NCI-H510A (cell line): ENCODE results near the gene SYDE2.
"Not testable (repeated sequence)": the region's sequence is repeated elsewhere in the genome, so short reads cannot be mapped to it uniquely, and the experiment has no call there.

Experiments
- DNase-seq: peaks from one replicate; lab custom pipeline; 2025; lab: John Stamatoyannopoulos, UW

The SYDE2 gene, protein sequence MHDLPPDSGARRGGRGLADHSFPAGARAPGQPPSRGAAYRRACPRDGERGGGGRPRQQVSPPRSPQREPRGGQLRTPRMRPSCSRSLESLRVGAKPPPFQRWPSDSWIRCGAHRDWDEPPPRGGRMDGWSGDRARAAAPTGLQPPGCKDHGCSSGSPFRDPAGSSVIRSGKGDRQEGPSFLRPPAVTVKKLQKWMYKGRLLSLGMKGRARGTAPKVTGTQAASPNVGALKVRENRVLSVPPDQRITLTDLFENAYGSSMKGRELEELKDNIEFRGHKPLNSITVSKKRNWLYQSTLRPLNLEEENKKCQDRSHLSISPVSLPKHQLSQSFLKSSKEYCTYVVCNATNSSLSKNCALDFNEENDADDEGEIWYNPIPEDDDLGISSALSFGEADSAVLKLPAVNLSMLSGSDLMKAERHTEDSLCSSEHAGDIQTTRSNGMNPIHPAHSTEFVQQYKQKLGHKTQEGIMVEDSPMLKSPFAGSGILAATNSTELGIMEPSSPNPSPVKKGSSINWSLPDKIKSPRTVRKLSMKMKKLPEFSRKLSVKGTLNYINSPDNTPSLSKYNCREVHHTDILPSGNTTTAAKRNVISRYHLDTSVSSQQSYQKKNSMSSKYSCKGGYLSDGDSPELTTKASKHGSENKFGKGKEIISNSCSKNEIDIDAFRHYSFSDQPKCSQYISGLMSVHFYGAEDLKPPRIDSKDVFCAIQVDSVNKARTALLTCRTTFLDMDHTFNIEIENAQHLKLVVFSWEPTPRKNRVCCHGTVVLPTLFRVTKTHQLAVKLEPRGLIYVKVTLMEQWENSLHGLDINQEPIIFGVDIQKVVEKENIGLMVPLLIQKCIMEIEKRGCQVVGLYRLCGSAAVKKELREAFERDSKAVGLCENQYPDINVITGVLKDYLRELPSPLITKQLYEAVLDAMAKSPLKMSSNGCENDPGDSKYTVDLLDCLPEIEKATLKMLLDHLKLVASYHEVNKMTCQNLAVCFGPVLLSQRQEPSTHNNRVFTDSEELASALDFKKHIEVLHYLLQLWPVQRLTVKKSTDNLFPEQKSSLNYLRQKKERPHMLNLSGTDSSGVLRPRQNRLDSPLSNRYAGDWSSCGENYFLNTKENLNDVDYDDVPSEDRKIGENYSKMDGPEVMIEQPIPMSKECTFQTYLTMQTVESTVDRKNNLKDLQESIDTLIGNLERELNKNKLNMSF

DNA sequence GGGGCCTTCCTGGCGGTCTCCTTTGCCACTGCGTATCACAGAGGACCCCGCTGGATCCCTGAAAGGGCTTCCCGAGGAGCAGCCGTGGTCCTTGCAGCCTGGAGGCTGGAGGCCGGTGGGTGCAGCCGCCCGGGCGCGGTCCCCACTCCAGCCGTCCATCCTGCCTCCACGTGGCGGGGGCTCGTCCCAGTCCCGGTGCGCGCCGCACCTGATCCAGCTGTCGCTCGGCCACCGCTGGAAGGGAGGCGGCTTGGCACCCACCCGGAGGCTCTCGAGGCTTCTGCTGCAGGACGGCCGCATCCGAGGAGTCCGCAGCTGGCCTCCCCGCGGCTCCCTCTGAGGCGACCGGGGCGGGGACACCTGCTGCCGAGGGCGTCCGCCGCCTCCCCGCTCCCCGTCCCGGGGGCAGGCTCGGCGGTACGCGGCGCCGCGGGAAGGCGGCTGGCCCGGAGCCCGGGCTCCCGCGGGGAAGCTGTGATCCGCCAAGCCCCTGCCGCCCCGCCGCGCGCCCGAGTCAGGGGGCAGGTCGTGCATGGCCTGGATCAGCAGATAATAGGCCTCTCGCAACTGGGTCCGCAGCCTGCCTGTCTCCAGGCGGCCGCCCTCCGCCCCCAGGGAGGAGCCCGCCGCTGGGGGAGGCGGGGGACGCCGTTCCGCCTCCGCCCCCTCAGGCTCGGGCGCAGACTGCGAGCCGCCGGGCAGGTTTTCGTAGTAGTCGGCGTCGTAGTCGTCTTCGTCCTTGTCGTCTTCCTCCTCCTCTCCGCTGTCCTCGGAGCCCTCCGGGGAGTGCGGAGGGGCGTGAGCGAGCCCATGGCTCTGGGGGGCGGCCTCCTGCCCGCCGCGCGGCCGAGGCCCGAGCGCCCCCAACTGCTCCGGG, at the start of gene SYDE2:
SYDE2 (minus strand) TSS at position 554 of the 877 bp plus-strand sequence; CDS start at position 534, 20 bp downstream.
- DNase-seq = peak; percentile 91

DNA sequence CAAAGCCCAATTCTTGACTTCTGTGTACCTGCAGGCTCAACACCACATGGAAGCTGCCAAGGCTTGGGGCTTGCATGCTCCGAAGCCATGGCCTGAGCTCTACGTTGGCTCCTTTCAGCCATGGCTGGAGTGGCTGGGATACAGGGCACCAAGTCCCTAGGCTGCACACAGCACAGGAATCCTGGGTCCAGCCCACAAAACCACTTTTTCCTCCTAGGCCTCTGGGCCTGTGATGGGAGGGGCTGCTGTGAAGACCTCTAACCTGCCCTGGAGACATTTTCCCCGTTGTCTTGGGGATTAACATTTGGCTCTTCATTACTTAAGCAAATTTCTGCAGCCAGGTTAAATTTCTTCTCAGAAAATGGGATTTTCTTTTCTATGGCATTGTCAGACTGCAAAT, 48.2 kb upstream of the SYDE2 start:
- DNase-seq = not testable (repeated sequence)

DNA sequence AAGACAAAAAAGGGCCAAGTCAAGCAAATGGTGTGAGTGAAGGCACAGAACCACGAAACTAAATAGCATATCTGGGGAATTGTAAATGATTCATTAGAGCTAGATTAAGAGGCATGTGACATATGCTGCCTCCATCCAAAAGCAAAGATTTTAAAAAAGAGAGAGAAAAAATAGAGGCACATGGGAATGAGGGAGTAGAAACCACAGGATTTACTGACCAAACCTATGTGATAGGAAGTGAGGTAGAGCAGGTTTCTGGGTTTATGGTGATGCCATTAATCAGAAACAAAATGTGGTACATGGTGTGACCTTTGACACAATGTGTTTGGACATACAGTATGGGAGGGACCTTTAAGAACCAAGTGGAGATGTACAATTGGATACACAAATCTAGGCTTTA, 45.1 kb upstream of the SYDE2 start:
- DNase-seq = no peak

DNA sequence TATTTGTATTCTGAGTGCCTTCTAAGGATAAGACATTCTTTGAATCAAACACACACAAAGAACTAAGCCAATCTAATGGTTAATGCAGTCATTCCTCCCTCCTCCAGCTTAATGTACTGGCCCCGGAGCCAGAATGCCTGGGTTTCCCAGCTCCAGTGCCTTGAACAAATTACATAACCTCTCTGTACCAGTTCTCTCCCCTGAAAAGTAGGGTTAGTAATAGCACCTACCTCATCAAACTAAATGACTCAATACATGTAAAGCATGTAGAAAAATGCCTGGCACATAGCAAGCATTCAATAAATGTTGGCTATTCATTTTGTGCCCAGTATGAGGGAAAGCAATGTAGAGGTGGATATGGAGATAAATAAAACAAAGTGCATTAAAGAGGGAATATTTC, 44.6 kb upstream of the SYDE2 start:
- DNase-seq = no peak

DNA sequence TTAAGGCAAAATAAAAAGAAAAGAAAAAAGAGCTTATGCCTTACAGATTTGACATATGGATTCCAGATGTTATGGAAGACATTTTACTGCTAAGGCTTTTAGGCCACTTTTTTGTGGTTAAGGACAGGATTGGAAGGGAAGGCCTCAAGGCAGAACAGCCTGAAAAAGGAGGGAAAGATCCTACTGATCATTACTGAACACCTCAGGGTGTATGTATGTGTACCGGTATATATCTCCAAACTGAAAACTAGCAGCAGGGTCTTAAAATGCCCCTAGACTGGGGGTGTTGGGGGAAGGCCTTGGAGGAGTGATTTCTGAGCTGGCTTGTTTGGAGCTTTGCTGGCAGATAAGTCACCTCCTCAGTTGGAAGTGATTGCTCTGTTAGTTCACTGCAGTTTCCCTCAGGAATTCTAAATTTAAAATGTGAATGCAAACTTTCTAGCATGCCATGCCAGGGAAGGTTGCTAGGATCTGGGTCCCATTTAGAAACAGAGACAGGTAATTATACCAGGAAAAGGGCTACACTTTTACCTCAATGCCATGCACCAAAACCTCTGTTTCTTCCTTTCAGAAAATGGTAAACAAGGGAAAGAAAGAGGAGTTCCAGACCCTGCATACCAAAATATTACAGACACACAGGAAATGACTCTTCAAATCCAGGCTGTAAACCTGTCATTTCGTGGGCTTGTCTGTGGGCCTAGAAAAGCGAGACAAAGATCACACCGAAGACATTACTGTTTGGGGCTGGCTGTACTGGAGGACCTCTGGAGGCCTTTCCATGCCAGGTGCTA, 43.6 kb upstream of the SYDE2 start:
- DNase-seq = no peak

DNA sequence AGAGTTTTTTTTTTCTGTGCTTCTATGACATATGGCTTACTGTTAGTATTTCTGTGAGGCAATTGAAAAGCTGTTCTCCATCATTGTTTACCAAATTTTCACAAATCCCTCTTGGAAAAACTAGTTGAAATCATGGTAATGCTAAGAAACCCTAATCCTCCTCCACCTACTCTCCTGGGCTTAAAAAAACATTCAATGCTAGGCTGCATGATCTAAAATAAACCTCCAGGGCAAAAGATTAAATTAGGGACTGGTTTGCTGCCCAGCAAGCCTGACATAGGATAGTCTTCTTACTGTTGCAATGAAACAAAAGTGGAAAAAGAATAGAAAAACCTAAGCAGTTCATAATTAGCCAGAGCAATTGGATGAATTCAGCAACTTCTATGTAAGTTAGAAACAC, 42.6 kb upstream of the SYDE2 start:
- DNase-seq = no peak

DNA sequence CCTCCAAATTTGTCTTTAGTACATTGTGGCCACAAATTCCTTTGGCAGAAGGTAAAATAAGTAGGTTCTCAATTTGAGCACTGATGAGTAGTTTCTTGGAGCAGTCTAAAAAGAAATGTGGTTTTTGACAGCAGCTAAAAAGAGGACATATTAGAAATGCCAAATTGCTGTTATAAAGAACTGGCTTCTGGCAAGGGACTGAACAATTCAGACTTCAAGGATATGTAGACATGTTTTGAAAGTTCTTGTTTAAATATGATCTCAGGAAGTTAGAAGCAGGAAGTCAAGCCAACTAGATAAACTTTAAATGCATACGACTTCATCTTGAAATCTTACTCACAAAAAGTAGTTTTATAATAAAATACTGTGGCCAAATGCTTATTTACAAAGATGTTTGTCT, 39.8 kb upstream of the SYDE2 start:
- no peak for DNase-seq

DNA sequence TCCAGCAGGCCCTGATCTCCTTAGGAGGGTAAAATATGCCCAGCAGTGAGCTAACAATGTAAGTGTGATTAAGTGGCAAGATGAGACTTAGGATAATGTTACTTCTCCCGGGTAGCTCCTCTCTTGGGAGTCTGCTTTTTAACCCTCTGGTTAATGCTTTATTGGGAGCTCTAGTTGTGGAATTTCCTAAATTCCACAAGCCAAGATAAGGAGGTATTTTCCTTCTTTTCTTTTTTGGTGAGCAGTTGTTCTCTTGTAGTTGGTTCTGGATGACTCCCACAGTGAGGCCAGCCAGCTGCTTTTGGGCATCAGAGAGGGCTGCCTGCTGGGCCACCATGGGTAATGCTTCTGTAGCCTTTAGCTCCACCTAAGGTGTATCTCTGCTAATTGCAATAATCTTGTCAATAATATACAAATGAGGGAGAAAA, 39.4 kb upstream of the SYDE2 start:
- DNase-seq = no peak

DNA sequence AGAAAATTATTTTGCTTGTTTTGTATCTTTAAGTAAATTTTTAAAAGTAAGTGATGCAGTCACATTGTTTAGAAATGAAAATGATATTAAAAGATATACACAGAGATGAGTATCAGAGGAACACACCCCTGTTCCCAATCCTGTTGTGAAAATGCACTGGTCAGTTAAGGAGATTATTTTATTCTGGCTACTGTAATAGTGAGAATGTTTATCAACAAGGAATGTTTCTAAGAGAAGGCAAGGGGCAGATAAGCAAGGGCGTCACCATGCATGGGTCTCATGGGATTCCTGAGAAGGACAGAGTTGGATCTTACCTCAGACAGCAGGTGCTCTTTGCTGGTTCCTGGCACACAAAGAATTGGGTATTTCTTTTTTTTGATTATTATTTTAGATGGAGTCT, 36.8 kb upstream of the SYDE2 start:
- DNase-seq = no peak

DNA sequence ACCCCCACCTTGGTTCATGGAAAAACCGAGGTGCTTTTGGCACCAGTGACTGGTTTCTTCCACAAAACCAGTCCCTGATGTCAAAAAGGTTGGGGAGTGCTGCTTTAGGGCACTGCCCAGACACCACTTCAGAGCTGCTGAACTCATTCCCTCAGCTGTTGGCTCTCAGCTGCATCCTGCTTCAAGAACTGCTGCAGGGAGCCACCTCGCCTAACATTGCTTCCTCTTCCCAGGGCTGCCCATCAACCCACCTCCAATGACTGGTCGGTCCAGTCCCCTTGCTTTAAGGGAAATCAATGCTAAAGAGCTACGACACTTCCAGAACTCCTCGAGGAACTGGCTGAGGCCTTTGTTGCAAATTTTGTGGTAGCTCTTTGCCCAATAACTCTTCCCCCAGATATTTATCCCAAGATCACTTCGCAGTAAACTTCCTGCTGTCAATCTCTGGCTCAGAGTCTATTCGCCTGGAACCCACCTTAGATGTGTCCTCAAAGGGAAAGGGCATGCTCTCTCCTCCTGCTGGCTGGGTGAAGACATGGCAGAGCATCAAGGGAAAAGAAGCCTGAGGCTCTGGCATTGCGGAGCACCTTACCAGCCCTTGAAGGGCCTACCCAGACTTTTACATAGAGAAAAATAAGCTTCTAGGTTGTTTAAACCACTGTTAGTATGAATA, 29.6 kb upstream of the SYDE2 start:
- peak; percentile 85 for DNase-seq

DNA sequence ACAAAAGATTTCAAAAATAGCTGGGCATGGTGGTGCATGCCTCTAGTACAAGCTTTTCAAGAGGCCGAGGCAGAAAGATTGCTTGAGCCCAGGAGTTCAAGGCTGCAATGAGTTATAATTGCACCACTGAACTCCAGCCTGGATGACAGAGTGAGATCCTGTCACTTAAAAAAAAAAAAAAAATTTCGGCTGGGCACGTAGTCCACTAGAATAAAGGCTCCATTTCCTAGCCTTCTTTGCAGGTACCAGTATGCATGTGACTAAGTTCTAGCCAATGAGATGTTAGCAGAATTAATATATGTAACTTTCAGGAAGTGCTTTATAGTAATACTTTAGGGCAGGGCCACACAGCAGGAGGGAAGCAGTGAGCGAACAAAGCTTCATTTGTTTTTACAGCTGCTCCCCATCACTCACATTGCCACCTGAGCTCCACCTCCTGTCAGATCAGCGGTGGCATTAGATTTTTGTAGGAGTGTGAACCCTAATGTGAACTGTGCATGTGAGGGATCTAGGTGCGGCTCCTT, 28.8 kb upstream of the SYDE2 start:
- DNase-seq = peak; percentile 92

DNA sequence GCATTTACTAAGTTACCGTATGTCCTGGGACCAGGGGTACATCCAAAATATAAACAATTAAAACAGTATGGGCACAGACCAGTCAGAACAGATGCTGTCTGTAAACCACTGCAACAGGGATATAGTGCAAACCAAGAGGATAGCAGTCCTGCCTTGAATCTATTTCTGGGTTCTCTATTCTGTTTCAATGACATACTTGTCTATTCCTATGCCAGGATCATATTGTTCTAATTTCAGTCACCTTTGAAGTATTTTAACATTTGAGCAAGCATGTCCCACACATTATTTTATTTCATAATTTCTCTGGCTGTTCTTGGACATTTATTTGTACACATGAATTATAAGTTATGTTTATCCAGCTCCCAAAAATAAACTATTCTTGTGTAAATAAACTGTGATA, 28.2 kb upstream of the SYDE2 start:
- DNase-seq = no peak

DNA sequence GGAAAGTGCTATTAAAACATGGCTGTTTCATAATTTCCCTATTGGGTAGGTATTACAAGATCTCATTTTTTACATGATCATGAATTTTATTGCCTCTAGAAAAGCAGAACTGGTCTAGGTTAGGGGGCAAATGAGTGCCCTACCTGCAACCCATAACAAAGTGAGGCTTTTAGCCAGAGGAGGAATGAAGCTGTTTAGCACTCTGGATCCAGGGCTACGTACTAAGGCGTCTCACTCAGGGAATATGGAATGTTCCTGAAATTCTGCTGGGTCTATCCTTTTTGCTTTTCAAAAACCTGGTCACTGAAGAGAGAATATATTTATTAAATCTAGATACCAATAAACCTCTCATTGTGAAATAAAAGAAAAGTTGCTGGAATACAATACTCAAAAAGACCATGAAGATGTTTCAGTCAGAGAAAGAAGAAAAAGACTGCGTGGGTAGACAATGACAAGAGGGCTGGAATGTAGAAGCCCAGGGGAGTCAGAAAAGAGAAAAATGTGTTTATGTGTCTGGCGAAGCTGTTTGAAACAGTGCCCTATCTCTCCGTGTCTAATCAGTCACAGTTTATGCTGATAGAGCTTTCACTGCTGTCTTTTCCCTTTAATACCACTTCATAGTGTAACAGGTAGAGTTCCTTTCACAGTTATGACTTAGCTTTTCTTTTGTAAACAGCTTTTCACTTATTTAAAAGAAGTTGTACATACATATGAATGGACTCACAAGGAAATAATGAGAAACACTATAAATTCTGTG, 25.0 kb upstream of the SYDE2 start:
- DNase-seq = no peak

DNA sequence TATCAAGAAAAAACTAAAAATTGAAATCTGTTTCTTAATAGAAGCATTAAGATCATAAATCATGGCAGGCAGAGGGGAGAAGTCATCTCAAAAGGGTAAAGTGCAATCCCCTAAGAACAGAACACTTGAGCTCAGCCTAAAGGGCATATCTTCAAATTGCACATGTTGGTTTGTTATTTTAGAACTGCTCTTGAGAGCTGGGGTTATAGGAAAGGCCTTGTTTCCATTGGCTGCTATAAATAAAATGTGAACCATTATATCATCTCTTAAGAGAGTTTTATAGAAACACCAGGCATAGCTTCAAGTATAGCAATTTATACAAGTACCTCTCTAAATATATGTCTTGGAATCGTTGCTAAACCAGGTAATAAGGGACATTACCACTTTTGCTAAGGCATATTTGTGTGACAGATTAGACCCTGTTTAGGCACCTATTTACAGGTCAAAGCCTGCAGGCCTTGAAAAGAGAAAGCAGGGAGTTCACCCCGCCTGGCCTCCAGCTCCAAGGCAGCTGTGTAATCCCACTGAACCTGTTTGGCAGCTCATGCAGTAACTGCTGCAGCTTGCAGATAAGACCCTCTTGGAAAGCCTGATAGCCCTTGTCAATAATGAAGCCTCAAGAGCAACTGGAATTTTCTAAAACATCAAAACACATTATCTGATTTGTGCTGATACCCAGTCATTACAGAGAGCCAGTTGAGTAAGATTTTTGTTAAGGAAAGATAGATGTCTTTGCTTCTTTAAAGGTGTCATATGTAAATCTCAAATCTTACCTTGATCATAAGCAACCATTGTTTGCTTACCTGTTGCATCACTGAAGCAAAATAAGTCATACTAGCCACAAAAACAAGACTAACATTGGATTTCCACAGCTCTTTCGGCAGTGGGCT, 24.2 kb upstream of the SYDE2 start:
- peak; percentile 98 for DNase-seq

DNA sequence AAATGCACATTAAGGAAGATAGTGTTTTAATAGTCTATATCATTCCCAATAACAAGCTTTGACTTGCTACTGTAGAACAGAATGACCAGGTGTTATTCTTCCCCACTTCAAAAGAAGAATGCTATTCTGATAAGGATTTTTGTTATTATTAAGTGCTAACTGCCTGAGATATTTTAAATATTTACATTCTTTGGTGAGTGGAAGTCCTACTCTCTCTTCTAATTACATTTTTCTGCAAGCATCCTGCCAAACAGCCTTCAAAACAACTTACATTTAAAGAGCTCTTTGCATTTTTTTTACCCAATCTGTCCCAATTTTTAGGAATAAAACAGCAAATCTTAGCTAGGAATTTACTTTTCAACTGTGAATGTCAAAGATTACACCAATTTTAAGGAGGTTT, 23.5 kb upstream of the SYDE2 start:
- DNase-seq = no peak

DNA sequence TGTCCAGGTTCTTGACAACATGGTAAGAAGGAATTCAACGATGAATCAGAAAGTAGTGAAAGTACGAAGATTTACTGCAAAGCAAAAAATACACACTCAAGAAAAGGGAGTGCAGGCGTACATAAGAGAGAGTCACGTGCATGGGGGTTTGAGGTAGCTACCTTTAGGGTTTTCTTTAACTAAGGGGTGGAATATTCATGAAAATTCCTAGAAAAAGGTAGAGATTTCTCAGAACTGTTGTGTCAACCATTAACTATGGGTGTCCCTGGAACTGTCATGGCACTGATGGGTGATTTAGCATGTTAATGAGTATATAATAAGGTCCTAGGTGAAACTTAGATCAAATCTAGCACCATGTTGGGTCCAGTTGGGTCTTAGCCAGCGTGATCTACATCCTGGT, 22.5 kb upstream of the SYDE2 start:
- no peak for DNase-seq

DNA sequence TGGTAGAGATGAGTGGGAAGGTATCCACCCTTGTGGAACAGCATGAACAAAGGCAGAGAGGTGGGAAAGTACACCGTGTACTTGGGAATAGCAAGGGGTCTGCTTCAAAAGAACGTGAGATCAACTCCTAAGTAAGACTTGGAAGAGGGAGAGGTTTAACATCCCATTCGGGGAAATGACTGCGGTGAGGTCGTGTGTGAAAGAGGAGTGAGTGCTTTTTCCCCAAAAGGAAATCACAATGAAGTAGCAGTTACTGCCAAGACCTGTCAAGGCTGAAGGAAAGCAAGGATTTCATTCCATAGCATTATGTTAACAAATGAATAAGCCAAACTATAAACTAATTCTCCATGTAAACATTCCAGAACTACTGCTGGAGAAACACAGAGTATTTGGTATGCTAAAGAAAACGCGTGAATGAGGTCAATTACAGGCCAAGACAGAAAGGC, 20.0 kb upstream of the SYDE2 start:
- DNase-seq = no peak
